ENCODE results near the gene CMTM7. TPM values are rescaled to one million over a fixed set of nuclear protein-coding genes. Genes with fewer than 3 reads are reported as not detected.

The CMTM7 gene
- total and polyA plus RNA-seq, 2 of the 8 experiments (the other 6 are each of a cell fraction or from before 2014, with no cell fraction given) = 33.3 to 65.8 TPM

DNA sequence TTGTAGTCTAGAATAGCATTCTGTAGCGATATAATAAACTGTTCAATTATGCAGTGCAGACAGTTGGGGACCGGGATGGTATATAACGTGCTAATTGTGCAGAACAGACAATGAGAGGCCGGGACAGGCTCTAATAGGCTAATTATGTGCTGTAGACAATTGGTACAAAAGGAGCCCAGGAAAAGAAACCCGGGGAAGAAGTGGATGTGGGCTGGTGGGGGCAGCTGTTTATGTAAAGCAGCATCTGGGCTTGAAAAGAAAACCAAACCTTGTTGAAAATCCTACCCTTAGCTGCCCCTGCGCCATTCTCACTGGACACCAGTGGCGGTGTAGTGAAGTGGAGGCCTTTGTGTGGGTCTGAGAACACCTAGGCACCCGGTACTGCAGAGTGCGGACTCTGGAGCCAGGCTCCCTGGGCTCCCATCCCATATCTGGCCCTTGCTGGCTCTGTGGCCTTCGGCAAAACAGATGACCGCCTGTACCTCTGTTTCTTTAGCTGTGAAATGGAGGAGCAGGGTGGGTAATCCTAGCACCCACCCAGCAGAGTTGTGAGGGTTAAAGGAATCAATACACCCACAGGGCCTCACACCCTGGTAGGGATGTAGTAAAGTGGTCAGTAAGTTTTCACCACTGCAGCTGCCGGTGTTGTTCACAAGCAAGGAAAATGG is 59.5 kb downstream of the CMTM7 start (continued):
- no peak for TF ChIP-seq KDM4A (IDR thresholded peaks at IDR 0.05; ENCODE audit: low read depth, low read length, severe bottlenecking)
- no peak for TF ChIP-seq CBX8 (IDR thresholded peaks at IDR 0.05; ENCODE audit: borderline replicate concordance, low read depth, low read length)
